Activated CD4-positive, alpha-beta T cell treated with anti-CD3 and anti-CD28 coated beads, Interleukin-2, amount 50 U/mL, for 48 hours (primary cell): Measurements from ENCODE around the gene STON2.

Experiments
- DNase-seq, 2 experiments: peaks; one replicate each; pipeline ENCODE4 v3.0.0-alpha.2; 2020

The STON2 gene

GRCh38 chr14:81367563-81367962 lies 32.6 kb downstream of the STON2 start:
- DNase-seq, result no peak

GRCh38 chr14:81366884-81367283 lies 33.2 kb downstream of the STON2 start:
- DNase-seq, result no peak

DNA sequence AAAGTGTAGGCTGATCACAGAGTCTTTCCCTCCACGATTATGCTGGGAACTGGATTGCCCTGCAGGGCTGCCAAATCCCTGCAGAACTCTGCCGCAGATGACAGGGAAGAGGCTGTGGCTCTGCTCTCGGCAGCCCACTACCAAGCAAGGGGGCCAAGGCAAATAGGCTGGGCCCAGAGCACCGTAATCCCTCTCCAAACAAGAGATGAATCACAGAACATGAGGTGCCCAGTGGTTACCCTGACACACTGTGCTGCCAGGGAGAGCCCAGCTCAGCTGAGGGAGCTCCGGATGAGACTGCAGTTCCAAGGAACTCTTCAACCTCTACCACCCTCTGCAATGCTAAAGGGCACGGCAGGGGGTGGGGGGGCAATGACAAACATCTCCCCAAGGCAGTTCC lies 33.9 kb downstream of the STON2 start:
- no peak for DNase-seq

GRCh38 chr14:81363746-81364378 lies 36.3 kb downstream of the STON2 start:
- no peak for DNase-seq

DNA sequence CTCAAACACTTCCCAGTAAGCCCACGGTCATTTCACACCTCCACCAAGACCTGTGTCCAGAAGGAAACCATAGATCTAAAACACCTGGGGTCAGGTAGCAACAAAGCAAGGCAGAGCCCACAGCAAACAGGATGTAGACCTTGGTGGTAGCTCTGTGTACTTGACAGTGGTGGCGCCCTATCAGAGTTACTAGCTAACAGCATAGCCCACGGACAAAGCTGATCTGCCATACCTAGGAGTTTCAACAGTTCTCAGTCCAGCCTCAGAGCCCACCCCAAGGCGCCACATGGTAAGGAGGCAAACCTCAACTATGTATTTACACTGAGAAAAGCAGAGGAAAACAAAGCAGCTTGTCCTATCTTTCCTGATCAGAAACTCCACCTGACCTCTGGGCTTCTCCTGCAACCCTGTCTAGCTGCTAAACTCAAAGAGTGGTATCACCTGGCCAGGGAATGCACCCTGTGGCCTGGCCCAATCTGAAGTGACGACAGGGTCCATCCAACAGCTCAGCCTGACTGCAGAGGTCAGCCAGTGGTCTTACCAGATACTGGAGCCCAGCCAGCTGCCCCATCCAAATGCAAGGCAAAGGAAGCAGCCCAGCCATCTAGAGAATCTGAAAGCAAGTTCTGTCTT lies 46.3 kb downstream of the STON2 start:
- no peak for DNase-seq

DNA sequence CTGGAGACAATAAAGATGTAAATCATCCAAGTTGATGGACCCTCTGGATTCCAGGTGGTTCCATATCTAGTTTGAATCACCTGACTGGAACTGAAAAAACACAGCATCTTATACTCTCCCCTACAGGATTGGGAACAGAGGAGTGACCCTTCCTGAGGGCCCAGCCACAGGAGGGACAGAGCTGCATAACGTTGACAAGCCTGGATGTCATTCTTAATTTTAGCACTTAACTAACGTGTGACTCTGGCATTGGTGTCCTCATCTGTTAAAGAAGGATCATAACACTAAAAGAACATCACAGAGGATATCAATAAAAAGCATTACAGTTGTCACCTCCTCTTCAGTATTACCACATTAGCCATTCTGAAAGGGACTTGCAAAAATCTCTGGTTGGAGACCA lies 47.7 kb downstream of the STON2 start:
- DNase-seq, result no peak

DNA sequence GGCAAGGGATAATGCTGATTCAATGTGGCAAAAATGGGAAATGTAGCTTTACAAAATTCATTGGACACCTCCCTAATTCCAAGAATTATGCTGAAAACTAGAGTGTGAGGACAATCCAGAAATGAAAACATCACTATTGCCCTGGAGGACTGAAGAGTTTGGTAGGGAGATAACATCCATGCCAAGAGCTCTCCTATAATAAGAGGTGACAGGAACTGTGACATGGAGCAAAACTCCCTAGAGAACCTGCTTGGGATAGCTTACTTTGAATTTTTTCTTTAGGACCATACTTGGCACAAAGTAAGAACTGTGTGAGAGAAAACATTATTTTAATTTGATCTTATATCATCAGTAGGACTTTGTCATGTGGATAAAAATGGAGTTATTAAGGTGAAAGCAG lies 48.9 kb downstream of the STON2 start:
- no peak for DNase-seq

DNA sequence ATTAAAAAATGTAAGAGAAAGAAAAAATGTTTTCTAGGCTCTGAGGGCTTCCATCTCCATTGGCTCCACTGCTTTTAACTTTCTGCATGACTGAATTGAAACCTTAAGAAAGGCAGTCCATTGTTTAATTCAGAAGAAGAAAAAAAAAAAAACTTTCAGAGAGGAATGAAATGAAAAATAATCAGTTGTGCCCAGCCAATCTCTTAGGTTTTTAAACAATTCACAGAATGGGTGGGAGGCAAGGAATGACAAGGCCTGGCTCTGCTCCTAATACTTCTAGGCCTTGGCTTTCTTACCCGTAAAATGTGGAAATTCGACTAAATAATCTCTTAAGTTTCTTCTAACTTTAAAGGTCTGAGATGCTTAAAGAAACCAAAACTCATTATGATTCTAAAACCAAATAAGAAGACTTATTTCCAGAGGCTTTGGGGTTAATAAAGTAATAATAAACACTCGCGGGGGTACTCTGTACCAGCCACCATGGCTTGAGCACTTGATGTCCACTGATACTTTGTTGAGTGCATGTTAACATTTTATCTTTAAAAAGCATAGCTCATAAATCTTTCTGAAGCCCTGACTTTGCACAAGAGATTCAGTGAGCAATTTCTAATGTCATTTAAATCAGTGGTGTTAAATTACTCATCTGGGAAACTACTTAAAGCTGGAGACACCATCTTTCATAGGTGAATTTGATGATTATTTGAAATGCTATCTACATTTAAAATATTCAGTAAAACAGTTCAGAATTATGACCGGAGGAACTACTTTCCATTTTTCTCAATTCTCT lies 49.6 kb downstream of the STON2 start:
- no peak for DNase-seq

DNA sequence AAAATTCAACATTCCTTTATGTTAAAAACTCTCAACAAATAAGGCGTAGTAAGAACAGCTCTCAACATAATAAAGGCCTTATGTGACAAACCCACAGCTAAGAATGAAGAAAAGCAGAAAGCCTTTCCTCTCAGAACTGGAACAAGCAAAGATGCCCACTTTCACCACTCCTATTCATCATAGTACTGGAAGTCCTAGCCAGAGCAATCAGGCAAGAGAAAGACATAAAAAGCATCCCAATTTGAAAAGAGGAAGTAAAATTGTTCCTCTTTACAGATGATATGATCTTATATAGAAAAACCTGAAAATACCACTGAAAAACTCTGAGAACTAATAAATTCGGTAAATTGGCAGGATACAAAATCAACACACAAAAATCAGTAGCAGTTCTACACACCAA lies 52.1 kb downstream of the STON2 start:
- no peak for DNase-seq

DNA sequence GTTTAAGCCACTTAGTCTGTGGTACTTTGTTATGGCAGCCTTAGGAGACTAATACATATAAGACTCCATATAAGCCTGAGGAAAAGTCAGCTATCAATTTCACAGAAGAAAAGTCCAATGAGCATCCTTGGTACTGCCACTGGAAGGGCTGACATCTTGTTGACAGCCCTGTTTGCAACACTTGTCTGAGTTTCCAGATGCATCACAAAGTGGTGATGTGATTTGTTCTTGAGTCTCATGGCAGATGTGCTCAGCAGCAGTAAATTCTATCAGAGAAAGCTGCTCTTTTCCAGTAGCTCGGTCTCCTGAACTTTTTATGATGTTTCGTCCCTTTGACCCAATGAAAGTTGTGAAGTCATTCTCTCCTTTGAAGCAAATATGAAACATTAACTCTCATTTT lies 54.3 kb downstream of the STON2 start:
- no peak for DNase-seq

- no peak for DNase-seq
These were observed 55.5 kb downstream of the STON2 start for GRCh38 chr14:81344481-81345160.

- no peak for DNase-seq
These were observed 56.4 kb downstream of the STON2 start for GRCh38 chr14:81343701-81344100.

DNA sequence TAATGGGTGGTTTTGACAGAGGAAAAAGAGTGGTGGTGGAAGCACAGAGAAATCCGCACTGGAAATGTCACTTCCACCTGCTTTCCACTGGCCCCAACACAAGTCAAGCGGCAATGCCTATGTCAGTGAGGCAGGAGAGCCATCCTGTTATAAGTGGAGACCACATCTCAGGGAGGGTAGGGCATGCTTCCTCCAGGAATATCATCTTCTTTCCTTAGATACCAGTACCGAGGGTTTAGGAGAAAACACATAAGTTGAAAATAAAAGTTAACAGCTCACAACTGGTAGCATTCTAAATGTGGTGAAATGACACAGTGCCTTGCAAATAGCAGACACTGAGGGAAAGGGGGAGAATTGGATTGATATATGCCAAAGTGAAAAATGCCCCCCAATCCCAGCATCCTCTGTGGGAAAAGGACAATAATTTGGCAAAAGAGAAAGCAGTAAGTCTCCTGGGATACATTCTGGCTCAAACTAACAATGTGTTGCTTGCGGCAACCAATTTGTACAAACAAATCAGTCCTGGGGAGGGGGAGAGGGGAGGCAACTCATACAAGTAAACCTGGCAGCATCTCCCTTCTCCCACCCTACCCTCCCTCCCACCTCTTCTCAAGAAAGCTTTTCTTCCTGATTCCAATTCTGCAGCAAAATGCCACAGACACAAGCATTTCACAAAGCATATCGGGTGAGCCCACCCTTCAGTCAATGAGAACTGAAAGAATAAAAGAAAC lies 57.1 kb downstream of the STON2 start:
- DNase-seq, result no peak

DNA sequence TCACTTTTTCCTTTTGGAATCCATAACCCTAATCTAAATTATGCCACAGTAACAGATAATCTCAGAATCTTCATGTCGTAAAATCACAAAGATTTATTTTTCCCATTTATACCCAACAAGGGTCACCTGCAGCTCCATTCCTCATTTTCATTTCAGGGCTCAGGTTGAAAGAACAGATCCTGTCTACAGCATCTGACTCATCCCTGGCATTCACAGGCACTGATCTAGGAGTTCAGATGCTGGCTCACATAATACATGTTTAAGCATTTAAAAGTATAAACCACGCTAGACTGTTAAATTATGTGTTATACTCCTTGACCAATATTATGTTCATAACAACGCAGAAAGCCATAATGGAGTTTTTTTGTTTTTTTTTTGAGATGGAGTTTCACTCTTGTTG lies 58.3 kb downstream of the STON2 start:
- no peak for DNase-seq

DNA sequence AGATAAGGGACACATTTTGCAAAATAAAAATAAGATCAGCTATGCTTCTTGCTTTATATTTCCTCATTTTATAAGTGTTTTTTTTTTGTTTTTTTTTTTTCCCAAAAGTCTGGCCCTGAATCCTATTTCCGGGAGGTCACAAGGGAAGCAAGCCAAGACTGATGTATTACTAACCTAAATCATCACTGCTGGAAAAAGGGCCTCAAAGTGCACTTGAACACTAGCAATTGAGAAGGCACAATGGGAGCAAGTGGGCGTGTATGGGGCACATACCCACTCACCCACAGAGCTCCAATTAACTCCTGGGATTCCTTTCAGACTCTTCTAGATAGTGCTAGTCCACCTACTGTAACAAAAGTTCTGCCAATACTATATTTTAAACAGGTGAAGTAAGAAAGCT lies 58.8 kb downstream of the STON2 start:
- DNase-seq, result no peak

DNA sequence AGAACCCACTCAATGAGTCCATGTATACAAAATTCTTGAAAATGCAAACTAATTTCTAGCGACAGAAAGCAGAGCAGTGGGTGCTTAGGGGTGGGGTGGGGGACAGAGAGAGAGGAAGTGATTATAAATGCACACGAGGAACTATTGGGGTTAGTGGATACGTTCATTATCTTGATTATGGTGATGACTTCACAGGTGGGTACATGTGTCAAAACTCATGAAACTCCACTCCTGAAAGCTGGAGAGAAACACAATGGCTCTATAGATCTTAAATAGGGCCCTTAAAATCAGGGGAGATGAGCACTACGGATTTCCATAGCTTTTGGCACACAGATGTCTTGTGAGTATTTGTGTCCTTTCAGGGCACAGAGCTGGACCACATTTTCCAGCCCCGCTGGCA lies 59.9 kb downstream of the STON2 start:
- no peak for DNase-seq

DNA sequence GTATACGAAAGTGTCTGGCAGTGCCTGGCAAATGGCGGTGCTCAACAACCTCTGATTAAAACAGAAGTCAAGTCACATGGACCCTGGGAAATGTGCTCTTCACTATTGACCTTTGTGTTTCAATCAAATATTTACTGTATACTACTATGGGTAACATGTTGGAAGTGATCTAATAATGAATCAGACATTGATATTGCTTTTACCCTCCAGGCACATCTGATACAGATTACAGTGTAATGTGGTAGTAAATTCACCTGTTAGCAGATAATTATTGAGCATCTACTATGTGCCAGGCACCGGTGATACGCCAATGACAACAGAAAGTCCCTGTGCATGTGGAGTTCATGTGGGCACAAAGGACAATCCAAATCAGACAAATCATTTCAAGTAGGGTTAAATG lies 63.1 kb downstream of the STON2 start:
- no peak for DNase-seq

DNA sequence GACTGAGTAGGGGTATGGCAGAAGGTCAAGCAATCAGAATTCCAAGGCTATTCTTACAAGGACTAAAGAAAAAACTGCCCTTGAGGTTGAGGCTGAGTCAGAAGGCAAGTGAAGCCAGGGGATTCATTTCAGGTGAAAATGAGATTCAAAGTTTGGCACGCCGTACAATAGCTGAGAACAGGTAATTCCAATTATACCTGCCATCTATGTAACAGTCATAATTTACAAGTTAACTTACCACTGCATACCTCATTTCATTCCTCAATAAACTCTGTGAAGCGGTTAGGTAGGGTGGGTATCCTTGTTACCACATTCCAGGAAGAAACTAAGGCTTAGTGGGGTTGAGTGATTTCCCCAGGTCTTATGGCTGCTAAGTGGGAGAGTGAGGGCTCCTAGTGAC lies 64.1 kb downstream of the STON2 start:
- DNase-seq, result no peak

DNA sequence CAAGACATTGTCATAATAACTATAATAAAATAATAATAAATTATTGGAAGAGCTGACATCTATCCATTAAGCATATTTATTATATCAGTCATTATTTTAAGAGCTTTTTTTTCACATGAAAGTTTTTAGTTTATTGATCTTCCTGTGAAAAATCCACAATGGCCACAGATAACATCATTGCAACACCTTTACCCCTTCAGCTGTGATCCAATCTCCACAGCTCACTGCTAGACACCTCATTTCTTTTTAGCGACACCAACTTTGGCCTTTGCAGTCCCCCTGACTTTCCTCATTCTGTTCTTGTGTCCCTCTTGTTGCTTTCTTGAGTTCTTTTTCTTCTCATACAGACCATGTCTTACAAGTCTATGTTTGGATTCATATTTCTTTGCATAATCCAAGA lies 67.4 kb downstream of the STON2 start:
- no peak for DNase-seq

DNA sequence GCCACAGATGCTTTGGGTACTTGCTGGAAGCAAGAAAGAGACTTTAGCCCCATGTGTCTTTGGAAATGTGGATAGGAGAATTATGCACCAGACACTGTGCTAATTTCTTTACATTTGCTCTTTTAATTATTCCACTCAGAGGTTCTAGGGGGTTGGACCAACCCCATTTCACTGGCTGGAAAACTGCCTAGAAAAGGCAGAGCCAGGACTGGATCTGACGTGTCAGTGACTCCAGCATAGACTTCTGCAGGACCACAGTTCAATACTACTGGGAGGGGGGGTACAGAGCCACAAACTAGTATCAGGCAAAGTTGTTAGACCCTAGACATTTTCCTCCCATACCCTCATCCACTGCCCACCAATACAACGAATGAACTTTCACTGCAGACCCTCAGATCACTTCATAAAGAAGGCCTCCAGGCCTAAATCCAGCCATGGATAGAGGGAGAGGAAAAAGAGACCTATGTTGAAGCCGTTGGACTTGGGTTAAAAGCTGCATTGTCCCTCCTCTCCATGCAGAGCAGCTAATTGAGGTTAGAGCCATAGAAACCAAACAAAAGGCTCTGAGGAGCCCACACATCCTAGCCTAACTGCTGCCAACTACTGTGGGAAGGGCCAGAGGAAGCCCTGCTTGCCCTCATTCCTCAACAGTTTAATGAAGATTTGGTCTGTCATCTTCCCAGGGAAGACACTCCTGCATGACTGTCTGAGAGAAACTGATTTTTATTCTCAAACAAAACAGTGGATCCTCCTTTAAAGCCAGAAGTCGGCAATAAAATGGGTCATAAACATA lies 68.7 kb downstream of the STON2 start:
- no peak for DNase-seq

DNA sequence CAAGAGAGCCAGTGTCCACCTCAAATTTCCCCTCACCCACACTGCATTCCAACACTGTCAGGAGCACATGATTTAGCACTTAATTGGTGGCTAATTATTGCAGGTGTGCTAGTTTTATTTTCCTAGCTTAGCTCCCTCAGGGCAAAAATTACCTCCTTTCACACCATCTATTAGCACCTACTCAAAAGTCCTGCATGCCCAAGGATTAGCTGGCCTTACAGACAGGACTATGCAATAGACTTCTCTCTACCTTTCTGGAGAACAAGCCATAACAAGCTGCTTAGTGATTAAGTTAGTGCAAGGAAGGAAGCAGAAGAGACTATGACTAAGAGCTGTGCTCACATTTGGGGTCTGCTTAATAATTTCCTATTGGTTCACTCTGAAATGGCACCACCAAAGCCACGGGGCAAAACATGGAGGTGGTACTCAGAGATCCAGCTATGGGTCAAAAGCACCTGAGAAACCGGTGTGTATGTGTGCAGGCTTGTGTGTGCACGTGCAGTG lies 69.5 kb downstream of the STON2 start:
- DNase-seq, result no peak
